H9 (cell line): ENCODE data around the gene DNTT. TPM values are rescaled to one million over a fixed set of nuclear protein-coding genes. Genes with fewer than 3 reads are reported as not detected.

Source experiments
- DNase-seq: peaks from one replicate; pipeline ENCODE4 v3.0.0-alpha.2; 2017
- H2AFZ ChIP-seq: one replicate; pipeline ENCODE4 v1.6.1; 2013; ENCODE audit warnings: mild to moderate bottlenecking, low read length, control low read depth, moderate library complexity
- H2AK5ac ChIP-seq: 2 replicates; pipeline ENCODE4 v1.6.1; 2013; ENCODE audit warnings: low read length, control low read depth, mixed read lengths; ENCODE audit not compliant: insufficient read length
- H2BK120ac ChIP-seq: one replicate; pipeline ENCODE4 v1.6.1; 2013; ENCODE audit warnings: low read depth, mild to moderate bottlenecking, low read length, control low read depth, inconsistent platforms; ENCODE audit not compliant: poor library complexity, severe bottlenecking
- H2BK12ac ChIP-seq: 2 replicates; pipeline ENCODE4 v1.6.1; 2013; ENCODE audit warnings: low read length, control low read depth, mixed read lengths, low read depth; ENCODE audit not compliant: insufficient read length
- H2BK15ac ChIP-seq: 2 replicates; pipeline ENCODE4 v1.6.1; 2013; ENCODE audit warnings: low read depth, low read length, control low read depth
- H2BK20ac ChIP-seq: one replicate; pipeline ENCODE4 v1.6.1; 2013; ENCODE audit warnings: low read depth, mild to moderate bottlenecking, low read length, control low read depth, inconsistent platforms; ENCODE audit not compliant: poor library complexity, severe bottlenecking
- H2BK5ac ChIP-seq: 2 replicates; pipeline ENCODE4 v1.6.1; 2013; ENCODE audit warnings: low read length, control low read depth, mixed read lengths; ENCODE audit not compliant: insufficient read length
- H3K14ac ChIP-seq: 2 replicates; pipeline ENCODE4 v1.6.1; 2013; ENCODE audit warnings: low read length, control low read depth; ENCODE audit not compliant: insufficient read depth
- H3K18ac ChIP-seq: 2 replicates; pipeline ENCODE4 v1.6.1; 2013; ENCODE audit warnings: low read depth, mild to moderate bottlenecking, mixed read lengths, low read length, control low read depth; ENCODE audit not compliant: insufficient read length
- H3K23ac ChIP-seq: 2 replicates; pipeline ENCODE4 v1.6.1; 2013; ENCODE audit warnings: low read length, control low read depth, mixed read lengths, low read depth; ENCODE audit not compliant: insufficient read length
- H3K23me2 ChIP-seq: 2 replicates; pipeline ENCODE4 v1.6.1; 2013; ENCODE audit warnings: low read depth, mild to moderate bottlenecking, mixed read lengths, low read length, control low read depth; ENCODE audit not compliant: insufficient read length, poor library complexity, severe bottlenecking
- H3K27ac ChIP-seq: 2 replicates; pipeline ENCODE4 v1.5.1; 2013; ENCODE audit warnings: low read length, control low read depth, mixed read lengths, low read depth; ENCODE audit not compliant: insufficient read length
- H3K27me3 ChIP-seq: 2 replicates; pipeline ENCODE4 v1.6.1; 2013; ENCODE audit warnings: low read length, control low read depth, inconsistent platforms; ENCODE audit not compliant: insufficient read depth
- H3K4ac ChIP-seq: 2 replicates; pipeline ENCODE4 v1.6.1; 2013; ENCODE audit warnings: low read depth, mild to moderate bottlenecking, control low read depth, inconsistent platforms, low read length, moderate library complexity
- H3K4me1 ChIP-seq: 2 replicates; pipeline ENCODE4 v1.6.1; 2013; ENCODE audit warnings: low read length, control low read depth, inconsistent platforms; ENCODE audit not compliant: insufficient read depth
- H3K4me2 ChIP-seq: 2 replicates; pipeline ENCODE4 v1.6.1; 2013; ENCODE audit warnings: low read length, control low read depth, mixed read lengths; ENCODE audit not compliant: insufficient read length, insufficient read depth
- H3K56ac ChIP-seq: 2 replicates; pipeline ENCODE4 v1.6.1; 2013; ENCODE audit warnings: low read depth, mild to moderate bottlenecking, mixed read lengths, low read length, control low read depth; ENCODE audit not compliant: insufficient read length
- H3K79me1 ChIP-seq: 2 replicates; pipeline ENCODE4 v1.6.1; 2013; ENCODE audit warnings: low read depth, mild to moderate bottlenecking, moderate library complexity, low read length, control low read depth, inconsistent platforms; ENCODE audit not compliant: insufficient read depth, poor library complexity, severe bottlenecking
- H3K79me2 ChIP-seq: 2 replicates; pipeline ENCODE4 v1.6.1; 2013; ENCODE audit warnings: low read length, control low read depth, inconsistent platforms; ENCODE audit not compliant: insufficient read depth
- H3K9ac ChIP-seq: 2 replicates; pipeline ENCODE4 v1.6.1; 2013; ENCODE audit warnings: low read length, control low read depth, mixed read lengths; ENCODE audit not compliant: insufficient read length; ENCODE audit errors: extremely low read depth
- H3K9me3 ChIP-seq: one replicate; pipeline ENCODE4 v1.6.1; 2013; ENCODE audit warnings: low read depth, low read length, inconsistent platforms; ENCODE audit not compliant: control insufficient read depth
- H3T11ph ChIP-seq: one replicate; pipeline ENCODE4 v1.6.1; 2013; ENCODE audit warnings: mild to moderate bottlenecking, low read length, control low read depth, inconsistent platforms
- H4K20me1 ChIP-seq: one replicate; pipeline ENCODE4 v1.6.1; 2013; ENCODE audit not compliant: control insufficient read depth, insufficient read length, insufficient read depth
- H4K5ac ChIP-seq: 2 replicates; pipeline ENCODE4 v1.6.1; 2013; ENCODE audit warnings: low read depth, mild to moderate bottlenecking, mixed read lengths, low read length, control low read depth; ENCODE audit not compliant: insufficient read length
- H4K8ac ChIP-seq: replicated peaks from 2 replicates; pipeline ENCODE4 v1.6.1; 2013; ENCODE audit warnings: low read length, control low read depth, mixed read lengths, low read depth; ENCODE audit not compliant: insufficient read length
- H4K91ac ChIP-seq: 2 replicates; pipeline ENCODE4 v1.6.1; 2013; ENCODE audit warnings: low read depth, mild to moderate bottlenecking, moderate library complexity, mixed read lengths, low read length, control low read depth; ENCODE audit not compliant: insufficient read length
- H3K27ac Mint-ChIP-seq, 3 experiments: 2 replicates in 2 of 3; 3 replicates in 1 of 3; pipeline ENCODE4 v1.8.0; 2020 to 2021; ENCODE audit warnings: mixed read lengths in 3 of 3, mild to moderate bottlenecking in 1 of 3, moderate library complexity in 1 of 3
- H3K27me3 Mint-ChIP-seq: 2 replicates; pipeline ENCODE4 v1.8.0; 2021; ENCODE audit warnings: low read depth, mild to moderate bottlenecking, moderate library complexity, mixed read lengths
- H3K36me3 Mint-ChIP-seq, 3 experiments: 2 replicates in 2 of 3; 3 replicates in 1 of 3; pipeline ENCODE4 v1.8.0; 2020 to 2021; ENCODE audit warnings: low read depth in 3 of 3, mixed read lengths in 3 of 3; ENCODE audit not compliant: insufficient read depth in 1 of 3
- H3K4me1 Mint-ChIP-seq, 2 experiments: 2 replicates each; pipeline ENCODE4 v1.8.0; 2020; ENCODE audit warnings: mixed read lengths in 2 of 2
- H3K4me3 Mint-ChIP-seq, 2 experiments: 2 replicates in 1 of 2; 3 replicates in 1 of 2; pipeline ENCODE4 v1.8.0; 2020 to 2021; ENCODE audit warnings: mild to moderate bottlenecking in 2 of 2, mixed read lengths in 2 of 2, moderate library complexity in 1 of 2
- H3K9me3 Mint-ChIP-seq, 2 experiments: 2 replicates in 1 of 2; 3 replicates in 1 of 2; pipeline ENCODE4 v1.8.0; 2020; ENCODE audit warnings: mild to moderate bottlenecking in 2 of 2, mixed read lengths in 2 of 2, moderate library complexity in 1 of 2
- WGBS: extraction: QIAGEN DNeasy Blood & Tissue Kit; methylation state at CpG from one replicate; pipeline ENCODE4 v1.1.7; 2013; ENCODE audit warnings: missing lambda C conversion rate, low lambda C conversion rate, mixed read lengths; ENCODE audit not compliant: insufficient read length; ENCODE audit errors: extremely low coverage; 5-methylcytosine and 5-hydroxymethylcytosine counted together
- total RNA-seq: library from RNA; stranded (reverse); gene quantifications from 2 replicates; pipeline ENCODE4 v1.2.1, GENCODE V29; 2021
- TF ChIP-seq, protein P1 (sequence below): fragments of 200-600 bp; sonication (generic); conservative IDR thresholded peaks from 3 replicates; pipeline ENCODE4 v1.8.0; 2021; ENCODE audit warnings: antibody characterized with exemption, mild to moderate bottlenecking

Gene DNTT
- total RNA-seq, 1 experiment from 2014 or later: not detected

DNA sequence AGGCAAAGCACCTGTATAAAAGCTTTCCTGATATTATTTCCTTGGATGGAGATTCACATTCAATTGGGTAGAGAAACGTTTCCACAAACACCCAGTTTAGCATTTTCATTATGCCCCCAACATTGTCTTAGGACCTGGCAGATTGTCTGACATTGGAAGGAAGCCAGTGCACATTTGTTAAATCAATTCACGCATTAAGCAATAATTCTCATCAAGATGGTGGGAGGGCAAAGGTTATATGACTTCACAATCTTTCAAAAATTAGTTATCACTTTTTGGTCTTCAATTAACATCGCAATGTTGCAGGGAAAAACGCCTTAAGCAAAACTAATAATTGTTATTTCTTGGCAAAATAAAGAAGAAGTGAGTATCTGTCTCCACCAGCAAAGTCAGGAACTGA, 38.2 kb downstream of the DNTT start:
- Histone ChIP-seq H3T11ph (no peak overlapping the region), H4K5ac (no peak overlapping the region), H2BK15ac (no peak overlapping the region), H4K8ac (no peak overlapping the region), H3K4ac (no peak overlapping the region), H3K23ac (no peak overlapping the region), H2BK5ac (no peak overlapping the region), H3K79me1 (no peaks in the 10 kb centered on the region), H3K18ac (no peak overlapping the region), H3K27ac (no peak overlapping the region), H2BK20ac (no peak overlapping the region), H4K91ac (no peak overlapping the region), H4K20me1 (no peaks in the 10 kb centered on the region), H2AK5ac (no peak overlapping the region), H3K79me2 (no peaks in the 10 kb centered on the region), H2AFZ (no peak overlapping the region), H3K9me3 (peaks cover 5% of the 10 kb centered on the region), H3K14ac (no peak overlapping the region), H3K23me2 (no peaks in the 10 kb centered on the region), H3K56ac (no peak overlapping the region), H3K9ac (no peak overlapping the region), H2BK12ac (no peak overlapping the region), H3K4me1 (peaks cover 7% of the 10 kb centered on the region; the same call in 1 of the 2 replicates), H2BK120ac (no peak overlapping the region), H3K27me3 (no peaks in the 10 kb centered on the region), H3K4me2 (no peak overlapping the region)
- no peak overlapping the region for H3K27ac Mint-ChIP-seq
- TF ChIP-seq, protein P1, sequence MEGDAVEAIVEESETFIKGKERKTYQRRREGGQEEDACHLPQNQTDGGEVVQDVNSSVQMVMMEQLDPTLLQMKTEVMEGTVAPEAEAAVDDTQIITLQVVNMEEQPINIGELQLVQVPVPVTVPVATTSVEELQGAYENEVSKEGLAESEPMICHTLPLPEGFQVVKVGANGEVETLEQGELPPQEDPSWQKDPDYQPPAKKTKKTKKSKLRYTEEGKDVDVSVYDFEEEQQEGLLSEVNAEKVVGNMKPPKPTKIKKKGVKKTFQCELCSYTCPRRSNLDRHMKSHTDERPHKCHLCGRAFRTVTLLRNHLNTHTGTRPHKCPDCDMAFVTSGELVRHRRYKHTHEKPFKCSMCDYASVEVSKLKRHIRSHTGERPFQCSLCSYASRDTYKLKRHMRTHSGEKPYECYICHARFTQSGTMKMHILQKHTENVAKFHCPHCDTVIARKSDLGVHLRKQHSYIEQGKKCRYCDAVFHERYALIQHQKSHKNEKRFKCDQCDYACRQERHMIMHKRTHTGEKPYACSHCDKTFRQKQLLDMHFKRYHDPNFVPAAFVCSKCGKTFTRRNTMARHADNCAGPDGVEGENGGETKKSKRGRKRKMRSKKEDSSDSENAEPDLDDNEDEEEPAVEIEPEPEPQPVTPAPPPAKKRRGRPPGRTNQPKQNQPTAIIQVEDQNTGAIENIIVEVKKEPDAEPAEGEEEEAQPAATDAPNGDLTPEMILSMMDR: no peak
- H3K36me3 Mint-ChIP-seq: peaks cover 11 to 19% (median 15%) of the 10 kb centered on the region in 3 experiments
- no CpG with 5 or more reads among the region's 4 CpGs for WGBS
- H3K27me3 Mint-ChIP-seq: peaks cover 31% of the 10 kb centered on the region
- H3K9me3 Mint-ChIP-seq: peaks cover 17 to 23% of the 10 kb centered on the region in 2 experiments
- no peak overlapping the region for H3K4me3 Mint-ChIP-seq
- peaks cover 65 to 67% of the 10 kb centered on the region in 2 experiments for H3K4me1 Mint-ChIP-seq
- DNase-seq: no peak
